Measurements from ENCODE around the gene SLC9C1.

The SLC9C1 gene

DNA sequence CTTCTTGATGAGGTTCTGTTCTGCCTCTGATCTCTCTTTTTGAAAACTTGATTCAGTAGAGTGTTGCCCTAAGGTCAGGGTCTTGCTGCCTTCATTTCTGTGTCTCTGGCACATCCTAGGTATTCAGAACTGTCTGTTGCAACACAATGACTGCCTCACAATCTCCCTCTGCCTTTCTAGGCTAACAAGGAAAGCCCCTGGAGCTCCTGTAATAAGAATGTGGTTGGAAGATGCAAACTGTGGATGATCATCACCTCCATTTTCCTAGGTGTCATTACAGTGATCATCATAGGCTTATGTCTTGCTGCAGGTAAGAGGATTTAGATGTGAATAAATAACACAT is 200.9 kb downstream of the SLC9C1 start:
- no peak overlapping the region for H3K4me3 ChIP-seq (ENCODE audit: low read depth, low read length)

DNA sequence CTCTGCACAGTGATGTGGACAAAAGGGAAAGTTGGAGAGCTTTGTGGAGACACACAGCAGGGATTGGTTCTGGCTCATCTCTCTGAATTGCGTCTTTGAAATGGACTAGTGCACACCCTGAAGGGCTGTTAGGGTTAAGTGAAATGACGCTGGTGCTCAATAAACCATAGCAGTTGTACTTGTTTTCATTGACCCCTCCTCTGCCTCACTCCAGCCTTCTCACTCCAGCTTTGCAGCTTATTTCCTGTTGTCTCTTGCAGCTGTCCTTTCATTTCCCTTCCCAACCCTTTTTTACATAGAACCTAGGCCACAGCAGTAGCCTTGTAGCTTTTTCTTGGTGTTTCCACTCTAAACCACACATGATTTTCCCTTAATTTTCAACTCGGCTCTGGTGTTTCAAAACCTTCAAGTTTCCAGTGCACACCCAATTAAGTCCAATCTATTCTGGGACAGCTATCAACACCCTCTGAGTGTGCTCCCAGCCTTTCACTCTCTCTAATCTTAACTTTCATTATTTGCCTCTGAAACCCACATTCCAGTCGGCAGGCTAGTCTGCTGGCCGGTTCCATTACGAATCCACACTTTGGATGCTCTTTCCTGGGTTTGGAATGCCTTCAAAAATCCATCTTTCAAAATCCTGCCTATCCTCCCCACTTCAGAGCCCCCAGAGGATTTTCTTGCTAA is 201.4 kb downstream of the SLC9C1 start:
- no peak overlapping the region for H3K4me3 ChIP-seq (ENCODE audit: low read depth, low read length)
- no peak for TF ChIP-seq CTCF (IDR thresholded peaks at IDR 0.05; ENCODE audit: low read depth, low read length)

More for the DNA sequence above, 200.9 kb downstream of the SLC9C1 start:
- no peak for TF ChIP-seq CTCF (IDR thresholded peaks at IDR 0.05; ENCODE audit: low read depth, low read length)

GRCh38 chr3:112090887-112091586 is 203.0 kb downstream of the SLC9C1 start:
- no peak for TF ChIP-seq CTCF (IDR thresholded peaks at IDR 0.05; ENCODE audit: low read depth, low read length)
- H3K4me3 ChIP-seq (ENCODE audit: low read depth, low read length): no peak overlapping the region

Measured in WI38 (cell line).